Tibial artery (tissue), 4 donors: ENCODE measurements around the gene SERPINA10.

Source experiments
- DNase-seq, 2 donors: peaks; one replicate each; pipeline ENCODE4 v3.0.0-alpha.2; 2019
- H3K27ac ChIP-seq, 2 donors: fragments of 200-600 bp; sonication (generic) in 1 of 2; 1 replicate in 1 of 2; 2 replicates in 1 of 2; pipeline ENCODE4 v1.5.1; 2018 to 2019; ENCODE audit warnings: mild to moderate bottlenecking in 1 of 2
- H3K27me3 ChIP-seq, 2 donors: fragments of 200-600 bp; sonication (generic) in 1 of 2; one replicate each; pipeline versions ENCODE4 v1.5.1 to v1.6.0; 2016 to 2019
- H3K36me3 ChIP-seq, 3 donors: fragments of 200-600 bp; sonication (generic) in 2 of 3; one replicate each; pipeline ENCODE4 v1.5.1; 2016 to 2019; ENCODE audit warnings: mild to moderate bottlenecking in 2 of 3
- H3K4me1 ChIP-seq, 4 donors: fragments of 200-600 bp; sonication (generic) in 2 of 4; 1 replicate in 3 of 4; 2 replicates in 1 of 4; pipeline ENCODE4 v1.5.1; 2016 to 2019
- H3K4me3 ChIP-seq, 2 donors: fragments of 200-600 bp; sonication (generic) in 1 of 2; 1 replicate in 1 of 2; 2 replicates in 1 of 2; pipeline ENCODE4 v1.5.1; 2018 to 2019; ENCODE audit warnings: mild to moderate bottlenecking in 2 of 2
- H3K9me3 ChIP-seq, 3 donors: fragments of 200-600 bp; sonication (generic) in 1 of 3; one replicate each; pipeline ENCODE4 v1.5.1; 2016 to 2019
- CTCF ChIP-seq, 2 experiments: fragments of 200-600 bp in 1 of 2; fragments of 450-650 bp in 1 of 2; IDR thresholded peaks; one replicate each; pipeline ENCODE4 v1.5.1; 2017 to 2019; ENCODE audit warnings: antibody characterized with exemption in 2 of 2, mild to moderate bottlenecking in 1 of 2, moderate library complexity in 1 of 2
- intact Hi-C: fragments of 100-400 bp; cut with DNase I; formaldehyde crosslinking; loops from one replicate; pipeline ENCODE4 v1.15.0; 2023; ENCODE audit warnings: low total_unique reads

Gene SERPINA10

GRCh38 chr14:94312481-94313246 lies 19.6 kb upstream of the SERPINA10 start:
- Histone ChIP-seq H3K4me3 (no peak overlapping the region), H3K27ac (no peak overlapping the region), H3K4me1 (no peaks in the 10 kb centered on the region), H3K27me3 (no peaks in the 10 kb centered on the region), H3K36me3 (no peaks in the 10 kb centered on the region), H3K9me3 (no peaks in the 10 kb centered on the region)
- intact Hi-C loops, result no loop called here
- TF ChIP-seq CTCF (IDR thresholded peaks at IDR 0.05), result no peak
- DNase-seq, result no peak

GRCh38 chr14:94310248-94310647 lies 17.2 kb upstream of the SERPINA10 start:
- no peak overlapping the region for H3K4me3 ChIP-seq
- intact Hi-C loops, result no loop called here
- H3K27me3 ChIP-seq, result no peaks in the 10 kb centered on the region
- H3K27ac ChIP-seq, result no peak overlapping the region
- no peak for DNase-seq
- H3K36me3 ChIP-seq, result no peaks in the 10 kb centered on the region
- no peak for TF ChIP-seq CTCF (IDR thresholded peaks at IDR 0.05)
- no peaks in the 10 kb centered on the region for H3K9me3 ChIP-seq
- H3K4me1 ChIP-seq, result no peaks in the 10 kb centered on the region

- no peak for DNase-seq
- H3K4me3 ChIP-seq, result no peak overlapping the region
- H3K9me3 ChIP-seq, result no peaks in the 10 kb centered on the region
- H3K27me3 ChIP-seq, result no peaks in the 10 kb centered on the region
- intact Hi-C loops, result no loop called here
- no peak overlapping the region for H3K27ac ChIP-seq
- no peak for TF ChIP-seq CTCF (IDR thresholded peaks at IDR 0.05)
- no peaks in the 10 kb centered on the region for H3K4me1 ChIP-seq
- H3K36me3 ChIP-seq, result no peaks in the 10 kb centered on the region
These were observed 16.7 kb upstream of the SERPINA10 start for GRCh38 chr14:94309721-94310120.

GRCh38 chr14:94307410-94307992 lies 14.4 kb upstream of the SERPINA10 start:
- intact Hi-C loops, result no loop called here
- TF ChIP-seq CTCF (IDR thresholded peaks at IDR 0.05), result no peak
- Histone ChIP-seq H3K27me3 (no peaks in the 10 kb centered on the region), H3K9me3 (no peaks in the 10 kb centered on the region), H3K27ac (no peak overlapping the region), H3K36me3 (no peaks in the 10 kb centered on the region), H3K4me3 (no peak overlapping the region), H3K4me1 (no peaks in the 10 kb centered on the region)
- no peak for DNase-seq

GRCh38 chr14:94306047-94306978 lies 13.2 kb upstream of the SERPINA10 start:
- intact Hi-C loops, result no loop called here
- H3K27ac ChIP-seq, result no peak overlapping the region

More at GRCh38 chr14:94306047-94306978, 13.2 kb upstream of the SERPINA10 start:
- Histone ChIP-seq H3K36me3 (no peaks in the 10 kb centered on the region), H3K27me3 (no peaks in the 10 kb centered on the region), H3K4me1 (no peaks in the 10 kb centered on the region), H3K9me3 (no peaks in the 10 kb centered on the region), H3K4me3 (no peak overlapping the region)
- DNase-seq, result no peak
- TF ChIP-seq CTCF (IDR thresholded peaks at IDR 0.05), result no peak
